ENCODE data around the gene HES6.

DNA sequence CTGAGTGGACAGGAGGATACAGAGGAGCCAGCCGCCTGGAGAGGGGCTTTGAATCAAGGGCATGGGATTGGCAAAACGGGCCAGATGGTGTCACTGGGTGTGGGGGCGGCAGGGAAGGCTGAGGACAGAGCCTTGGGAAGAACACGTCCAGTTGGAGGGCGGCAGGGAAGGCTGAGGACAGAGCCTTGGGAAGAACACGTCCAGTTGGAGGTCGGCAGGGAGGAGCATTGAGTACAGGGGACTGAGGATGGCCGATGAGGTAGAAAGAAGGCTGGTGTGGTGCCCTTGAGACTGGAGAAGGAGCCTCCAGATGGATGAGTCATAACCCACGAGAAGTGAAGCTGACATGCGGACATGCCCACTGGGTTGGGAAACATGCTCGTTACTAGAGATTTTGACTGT lies 4.5 kb downstream of the HES6 start:
- TF ChIP-seq, protein P1, sequence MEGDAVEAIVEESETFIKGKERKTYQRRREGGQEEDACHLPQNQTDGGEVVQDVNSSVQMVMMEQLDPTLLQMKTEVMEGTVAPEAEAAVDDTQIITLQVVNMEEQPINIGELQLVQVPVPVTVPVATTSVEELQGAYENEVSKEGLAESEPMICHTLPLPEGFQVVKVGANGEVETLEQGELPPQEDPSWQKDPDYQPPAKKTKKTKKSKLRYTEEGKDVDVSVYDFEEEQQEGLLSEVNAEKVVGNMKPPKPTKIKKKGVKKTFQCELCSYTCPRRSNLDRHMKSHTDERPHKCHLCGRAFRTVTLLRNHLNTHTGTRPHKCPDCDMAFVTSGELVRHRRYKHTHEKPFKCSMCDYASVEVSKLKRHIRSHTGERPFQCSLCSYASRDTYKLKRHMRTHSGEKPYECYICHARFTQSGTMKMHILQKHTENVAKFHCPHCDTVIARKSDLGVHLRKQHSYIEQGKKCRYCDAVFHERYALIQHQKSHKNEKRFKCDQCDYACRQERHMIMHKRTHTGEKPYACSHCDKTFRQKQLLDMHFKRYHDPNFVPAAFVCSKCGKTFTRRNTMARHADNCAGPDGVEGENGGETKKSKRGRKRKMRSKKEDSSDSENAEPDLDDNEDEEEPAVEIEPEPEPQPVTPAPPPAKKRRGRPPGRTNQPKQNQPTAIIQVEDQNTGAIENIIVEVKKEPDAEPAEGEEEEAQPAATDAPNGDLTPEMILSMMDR (conservative IDR thresholded peaks at IDR 0.05 in 1 of 2, IDR thresholded peaks at IDR 0.05 in 1 of 2; ENCODE audit: low read depth in 1 of 2, low read length in 2 of 2) = no peak
- TF ChIP-seq EZH2 (IDR thresholded peaks at IDR 0.05; ENCODE audit: low read length, missing control alignments) = no peak

Data from fibroblast of lung (primary cell).